PC-3 (cell line): Measurements from ENCODE around the gene CCDC182.

Experiments used
- CTCF ChIP-seq: fragments of 300-600 bp; sonication (generic); conservative IDR thresholded peaks from 2 replicates; pipeline ENCODE4 v1.5.1; 2017; ENCODE audit warnings: antibody characterized with exemption, low read depth, mild to moderate bottlenecking, low read length
- EZH2 ChIP-seq: fragments of 300-600 bp; sonication (generic); IDR thresholded peaks from one replicate; pipeline ENCODE4 v1.6.1; 2017; ENCODE audit warnings: antibody characterized with exemption, mild to moderate bottlenecking, low read length; ENCODE audit not compliant: unreplicated experiment
- EZH2phosphoT487 ChIP-seq: fragments of 300-600 bp; sonication (generic); IDR thresholded peaks from 2 replicates; pipeline ENCODE4 v1.6.1; 2018; ENCODE audit warnings: mild to moderate bottlenecking, antibody characterized with exemption, low read length, borderline replicate concordance

- no peak for TF ChIP-seq CTCF
- no peak for TF ChIP-seq EZH2phosphoT487
- TF ChIP-seq EZH2, result no peak
Observed at GRCh38 chr17:57785022-57785421, 39.9 kb upstream of the CCDC182 start.
